DOHH2 (cell line): ENCODE measurements around the gene ABCA2.

Experiments
- H3F3A ChIP-seq: fragments of 200-600 bp; sonication (generic), shearing (Covaris generic); 2 replicates; pipeline ENCODE4 v1.6.0; 2016; ENCODE audit warnings: antibody characterized with exemption, mild to moderate bottlenecking; ENCODE audit not compliant: control insufficient read depth, insufficient read depth
- H3K27ac ChIP-seq: fragments of 200-600 bp; sonication (generic); 2 replicates; pipeline ENCODE4 v1.5.1; 2014; ENCODE audit warnings: low read depth, mild to moderate bottlenecking, low read length, moderate library complexity
- H3K27me3 ChIP-seq: fragments of 200-600 bp; sonication (generic); 2 replicates; pipeline ENCODE4 v1.6.1; 2014; ENCODE audit warnings: mild to moderate bottlenecking, low read length, mixed read lengths; ENCODE audit not compliant: control insufficient read depth
- H3K36me3 ChIP-seq: fragments of 200-600 bp; sonication (generic); 2 replicates; pipeline ENCODE4 v1.6.1; 2014; ENCODE audit warnings: mild to moderate bottlenecking, low read length, moderate library complexity, mixed read lengths; ENCODE audit not compliant: control insufficient read depth
- H3K4me1 ChIP-seq: fragments of 200-600 bp; sonication (generic); 2 replicates; pipeline ENCODE4 v1.6.1; 2014; ENCODE audit warnings: mild to moderate bottlenecking, low read length, mixed read lengths; ENCODE audit not compliant: control insufficient read depth
- H3K4me2 ChIP-seq: fragments of 200-600 bp; sonication (generic); 2 replicates; pipeline ENCODE4 v1.6.0; 2014; ENCODE audit warnings: mild to moderate bottlenecking, low read length, moderate library complexity
- H3K4me3 ChIP-seq: fragments of 200-600 bp; sonication (generic); 2 replicates; pipeline ENCODE4 v1.5.1; 2014; ENCODE audit warnings: mild to moderate bottlenecking, low read length, mixed read lengths
- H3K79me2 ChIP-seq: fragments of 200-600 bp; sonication (generic); 2 replicates; pipeline ENCODE4 v1.6.1; 2014; ENCODE audit warnings: mild to moderate bottlenecking, low read length, mixed read lengths; ENCODE audit not compliant: control insufficient read depth
- H3K9me2 ChIP-seq: fragments of 200-600 bp; sonication (generic); replicated peaks from 2 replicates; pipeline ENCODE4 v1.6.1; 2014; ENCODE audit warnings: mild to moderate bottlenecking, low read length, mixed read lengths; ENCODE audit not compliant: control insufficient read depth
- H3K9me3 ChIP-seq: fragments of 200-600 bp; sonication (generic); 2 replicates; pipeline ENCODE4 v1.6.1; 2014; ENCODE audit warnings: antibody characterized with exemption, low read length, mixed read lengths; ENCODE audit not compliant: control insufficient read depth, insufficient read depth
- H4K20me1 ChIP-seq: fragments of 200-600 bp; sonication (generic); 2 replicates; pipeline ENCODE4 v1.6.0; 2014; ENCODE audit warnings: low read depth, mild to moderate bottlenecking, antibody characterized with exemption, low read length, moderate library complexity; ENCODE audit not compliant: control insufficient read depth, insufficient read depth
- CTCF ChIP-seq: fragments of 200-600 bp; sonication (generic); IDR thresholded peaks from one replicate; pipeline ENCODE4 v1.5.1; 2014; ENCODE audit warnings: antibody characterized with exemption, mild to moderate bottlenecking, low read depth, low read length; ENCODE audit not compliant: poor library complexity, severe bottlenecking
- EZH2phosphoT487 ChIP-seq: fragments of 200-600 bp; sonication (generic); IDR thresholded peaks from 2 replicates; pipeline ENCODE4 v1.6.1; 2017; ENCODE audit warnings: borderline replicate concordance, mild to moderate bottlenecking, antibody characterized with exemption, low read length, moderate library complexity, mixed read lengths

Gene ABCA2

GRCh38 chr9:137009938-137010732, 17.9 kb downstream of the ABCA2 start:
- no peaks in the 10 kb centered on the region for H3F3A ChIP-seq
- H3K27me3 ChIP-seq: no peaks in the 10 kb centered on the region
- H3K36me3 ChIP-seq: no peaks in the 10 kb centered on the region
- peaks cover 4% of the 10 kb centered on the region; the same call in 1 of the 2 replicates for H3K4me1 ChIP-seq
- H3K9me3 ChIP-seq: no peaks in the 10 kb centered on the region
- H3K4me3 ChIP-seq: no peak overlapping the region
- no peak for TF ChIP-seq CTCF
- no peak for TF ChIP-seq EZH2phosphoT487
- no peaks in the 10 kb centered on the region for H4K20me1 ChIP-seq
- no peak overlapping the region for H3K27ac ChIP-seq
- no peaks in the 10 kb centered on the region for H3K9me2 ChIP-seq
- no peak overlapping the region for H3K4me2 ChIP-seq
- H3K79me2 ChIP-seq: no peaks in the 10 kb centered on the region

GRCh38 chr9:137009217-137009616, 18.8 kb downstream of the ABCA2 start:
- no peaks in the 10 kb centered on the region for H3K79me2 ChIP-seq
- no peak overlapping the region for H3K27ac ChIP-seq
- H3K4me3 ChIP-seq: no peak overlapping the region
- peaks cover 4% of the 10 kb centered on the region; the same call in 1 of the 2 replicates for H3K4me1 ChIP-seq
- H3K27me3 ChIP-seq: no peaks in the 10 kb centered on the region
- TF ChIP-seq CTCF (no peak), EZH2phosphoT487 (no peak)
- no peaks in the 10 kb centered on the region for H3K9me2 ChIP-seq
- no peaks in the 10 kb centered on the region for H4K20me1 ChIP-seq
- H3K4me2 ChIP-seq: no peak overlapping the region
- H3F3A ChIP-seq: no peaks in the 10 kb centered on the region
- H3K36me3 ChIP-seq: no peaks in the 10 kb centered on the region
- H3K9me3 ChIP-seq: no peaks in the 10 kb centered on the region

GRCh38 chr9:137008312-137008711, 19.7 kb downstream of the ABCA2 start:
- Histone ChIP-seq H3F3A (no peaks in the 10 kb centered on the region), H3K9me2 (no peaks in the 10 kb centered on the region), H3K36me3 (no peaks in the 10 kb centered on the region), H3K4me1 (peaks cover 4% of the 10 kb centered on the region; the same call in 1 of the 2 replicates), H3K79me2 (no peaks in the 10 kb centered on the region), H3K27ac (no peak overlapping the region), H3K9me3 (no peaks in the 10 kb centered on the region), H3K4me3 (no peak overlapping the region), H3K4me2 (no peak overlapping the region), H3K27me3 (no peaks in the 10 kb centered on the region), H4K20me1 (no peaks in the 10 kb centered on the region)
- TF ChIP-seq EZH2phosphoT487 (no peak), CTCF (no peak)
